ENCODE measurements around the gene ZNF14. TPM values are rescaled to one million over a fixed set of nuclear protein-coding genes. Genes with fewer than 3 reads are reported as not detected.
A peak's percentile ranks its signal among the peaks of the same experiment; 100 is the strongest.
"Not testable (repeated sequence)": the region's sequence is repeated elsewhere in the genome, so short reads cannot be mapped to it uniquely, and the experiment has no call there.

Gene ZNF14
- polyA plus RNA-seq, 3 donors = 0.88 to 2.1 (median 1.2) TPM

DNA sequence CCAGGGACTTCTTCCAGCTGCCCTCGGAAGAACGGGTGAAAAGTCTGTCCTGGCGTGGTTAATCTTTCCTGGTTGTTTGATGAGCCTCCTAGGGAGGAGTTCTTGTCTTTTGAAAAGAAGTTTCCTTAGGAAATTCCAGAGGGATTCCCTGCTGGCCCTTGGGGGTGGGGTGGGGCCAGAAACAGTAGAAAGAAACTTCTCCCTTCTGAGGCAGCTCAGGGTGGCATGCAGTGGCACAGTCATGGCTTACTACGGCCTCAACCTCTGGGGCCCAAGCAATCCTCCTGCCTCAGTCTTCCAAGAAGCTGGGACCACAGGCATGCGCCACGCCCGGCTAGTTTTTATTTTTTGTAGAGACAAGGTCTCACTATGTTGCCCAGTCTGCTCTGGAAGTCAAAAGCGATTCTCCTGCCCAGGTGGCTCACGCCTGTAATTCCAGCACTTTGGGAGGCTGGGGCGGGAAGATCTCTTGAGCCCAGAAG lies 62.8 kb downstream of the ZNF14 start:
- H3K4me2 ChIP-seq (replicated peaks; ENCODE audit: extremely low read depth, low read length, poor library complexity, severe bottlenecking) = peak overlapping the region; percentile 99
- peaks cover 17 to 27% of the 10 kb centered on the region in 2 donors for H3K36me3 ChIP-seq (replicated peaks in 1 of 2; ENCODE audit: control insufficient read depth in 1 of 2, insufficient read depth in 2 of 2, low read length in 2 of 2)
- peak overlapping the region in 1 of 3 experiments; percentile 97 for H3K4me3 ChIP-seq (replicated peaks in 1 of 3; ENCODE audit: low read depth in 2 of 3, low read length in 3 of 3)
- H3K79me2 ChIP-seq (ENCODE audit: insufficient read depth, low read length) = peaks cover 59% of the 10 kb centered on the region
- Mint-ChIP-seq H3K9me3 (peaks cover 25 to 53% (median 43%) of the 10 kb centered on the region in 7 donors), H3K4me3 (peak overlapping the region in 1 of 2 donors; percentile 94), H3K27ac (peak overlapping the region in 1 of 7 donors; percentile 40), H3K4me1 (peaks cover 19% of the 10 kb centered on the region), H3K27me3 (ENCODE audit: low read depth in 3 of 3) (peaks cover 0 to 2% (median 0%) of the 10 kb centered on the region in 3 donors), H3K36me3 (peaks cover 29 to 44% of the 10 kb centered on the region in 2 donors)
- no peak for TF ChIP-seq CTCF (IDR thresholded peaks at IDR 0.05)
- no peak overlapping the region for H3K9ac ChIP-seq (ENCODE audit: insufficient read depth, low read length, poor library complexity, severe bottlenecking)
- H3K27ac ChIP-seq (ENCODE audit: low read depth in 1 of 2, low read length in 2 of 2) = no peak overlapping the region
- H2AFZ ChIP-seq (ENCODE audit: insufficient read depth, low read depth, low read length, poor library complexity, severe bottlenecking) = no peak overlapping the region
- H3K4me1 ChIP-seq (ENCODE audit: control insufficient read depth in 1 of 2, insufficient read depth in 2 of 2, low read length in 2 of 2) = peaks cover 13 to 22% of the 10 kb centered on the region in 2 donors
- no peaks in the 10 kb centered on the region for H4K20me1 ChIP-seq (ENCODE audit: insufficient read depth, low read length)
- intact Hi-C loops (cut with micrococcal nuclease) = loop anchor here (5.0 to 10.0 kb wide), 2 partner anchors 107 to 225 kb away; no protein-coding TSS in a partner anchor
- no peak for DNase-seq
- H3K9me3 ChIP-seq (replicated peaks in 1 of 2; ENCODE audit: control insufficient read depth in 1 of 2, insufficient read depth in 1 of 2, low read length in 2 of 2) = peaks cover 34 to 47% of the 10 kb centered on the region in 2 donors
- 97% methylated on average over 7 of the region's 10 CpGs for WGBS (ENCODE audit: insufficient coverage)
- H3K27me3 ChIP-seq (ENCODE audit: control insufficient read depth in 2 of 2, insufficient read depth in 2 of 2, low read length in 2 of 2) = no peaks in the 10 kb centered on the region

- Mint-ChIP-seq H3K36me3 (peaks cover 20 to 30% of the 10 kb centered on the region in 2 donors), H3K4me1 (peaks cover 19% of the 10 kb centered on the region), H3K27me3 (ENCODE audit: low read depth in 3 of 3) (peaks cover 0 to 2% (median 0%) of the 10 kb centered on the region in 3 donors), H3K4me3 (peak within 1 kb of the TSS; percentile 94 to 99), H3K27ac (peak within 1 kb of the TSS; percentile 87 to 95 (median 94)), H3K9me3 (peaks cover 18 to 43% (median 28%) of the 10 kb centered on the region in 7 donors)
- Histone ChIP-seq H3K4me3 (replicated peaks in 1 of 3; ENCODE audit: low read depth in 2 of 3, low read length in 3 of 3) (peak within 1 kb of the TSS; percentile 66 to 97 (median 84)), H3K79me2 (ENCODE audit: insufficient read depth, low read length) (peaks cover 48% of the 10 kb centered on the region), H3K4me1 (ENCODE audit: control insufficient read depth in 1 of 2, insufficient read depth in 2 of 2, low read length in 2 of 2) (peaks cover 13 to 28% of the 10 kb centered on the region in 2 donors), H3K27me3 (ENCODE audit: control insufficient read depth in 2 of 2, insufficient read depth in 2 of 2, low read length in 2 of 2) (no peaks in the 10 kb centered on the region), H3K9me3 (replicated peaks in 1 of 2; ENCODE audit: control insufficient read depth in 1 of 2, insufficient read depth in 1 of 2, low read length in 2 of 2) (peaks cover 23 to 33% of the 10 kb centered on the region in 2 donors), H3K9ac (ENCODE audit: insufficient read depth, low read length, poor library complexity, severe bottlenecking) (peak within 1 kb of the TSS; percentile 94), H3K27ac (ENCODE audit: low read depth in 1 of 2, low read length in 2 of 2) (peak within 1 kb of the TSS; percentile 78 to 85), H3K36me3 (replicated peaks in 1 of 2; ENCODE audit: control insufficient read depth in 1 of 2, insufficient read depth in 2 of 2, low read length in 2 of 2) (peaks cover 7 to 14% of the 10 kb centered on the region in 2 donors), H2AFZ (ENCODE audit: insufficient read depth, low read depth, low read length, poor library complexity, severe bottlenecking) (peak within 1 kb of the TSS; percentile 99), H4K20me1 (ENCODE audit: insufficient read depth, low read length) (no peaks in the 10 kb centered on the region), H3K4me2 (replicated peaks; ENCODE audit: extremely low read depth, low read length, poor library complexity, severe bottlenecking) (peak within 1 kb of the TSS; percentile 99)
- WGBS (ENCODE audit: insufficient coverage) = under 1% methylated on average over 36 of the region's 36 CpGs
- TF ChIP-seq CTCF (IDR thresholded peaks at IDR 0.05) = no peak
- peak; percentile 85 to 91 (median 86) for DNase-seq
- intact Hi-C loops (cut with micrococcal nuclease) = loop anchor here (5.0 to 10.0 kb wide), 4 partner anchors 64 to 236 kb away; partner anchors contain the start of genes ZNF14 (in 1 of the 2), ZNF506 (in 1 of the 2) and ZNF93 (in 1 of the 2)
These were observed 64.5 kb downstream of the ZNF14 start, which contains the start of gene ZNF101 for GRCh38 chr19:19668230-19669012. Gene ZNF101 (plus strand): TSS chr19:19668839. CDS start chr19:19668964, 125 bp downstream.

GRCh38 chr19:19665420-19665948 lies 67.4 kb downstream of the ZNF14 start:
- Histone ChIP-seq H3K4me1 (ENCODE audit: control insufficient read depth in 1 of 2, insufficient read depth in 2 of 2, low read length in 2 of 2) (peaks cover 36 to 52% of the 10 kb centered on the region in 2 donors), H3K79me2 (ENCODE audit: insufficient read depth, low read length) (peaks cover 51% of the 10 kb centered on the region)
- H3K4me3 ChIP-seq (replicated peaks in 1 of 3; ENCODE audit: low read depth in 2 of 3, low read length in 3 of 3); H3K4me3 Mint-ChIP-seq; H2AFZ ChIP-seq (ENCODE audit: insufficient read depth, low read depth, low read length, poor library complexity, severe bottlenecking); H3K27me3 Mint-ChIP-seq (ENCODE audit: low read depth in 3 of 3); H3K27ac Mint-ChIP-seq; H4K20me1 ChIP-seq (ENCODE audit: insufficient read depth, low read length); H3K36me3 ChIP-seq (replicated peaks in 1 of 2; ENCODE audit: control insufficient read depth in 1 of 2, insufficient read depth in 2 of 2, low read length in 2 of 2); DNase-seq; H3K27me3 ChIP-seq (ENCODE audit: control insufficient read depth in 2 of 2, insufficient read depth in 2 of 2, low read length in 2 of 2); H3K27ac ChIP-seq (ENCODE audit: low read depth in 1 of 2, low read length in 2 of 2); H3K4me2 ChIP-seq (replicated peaks; ENCODE audit: extremely low read depth, low read length, poor library complexity, severe bottlenecking); H3K9ac ChIP-seq (ENCODE audit: insufficient read depth, low read length, poor library complexity, severe bottlenecking); H3K9me3 ChIP-seq (replicated peaks in 1 of 2; ENCODE audit: control insufficient read depth in 1 of 2, insufficient read depth in 1 of 2, low read length in 2 of 2); H3K36me3 Mint-ChIP-seq: not testable (repeated sequence)
- intact Hi-C loops (cut with micrococcal nuclease) = loop anchor here (5.0 to 10.0 kb wide), 4 partner anchors 67 to 239 kb away; partner anchors contain the start of genes ZNF14 (in 1 of the 2), ZNF506 (in 1 of the 2) and ZNF93 (in 1 of the 2)
- Mint-ChIP-seq H3K9me3 (peaks cover under 1 to 18% (median 2%) of the 10 kb centered on the region in 7 donors), H3K4me1 (peaks cover 41% of the 10 kb centered on the region)
- WGBS (ENCODE audit: insufficient coverage) = 98% methylated on average over 15 of the region's 22 CpGs
